Measurements from ENCODE around the gene OBSCN.

OBSCN gene

GRCh38 chr1:228408869-228409805, 201.3 kb downstream of the OBSCN start:
- in situ Hi-C loops (cut with MboI; ENCODE audit: low sequenced_read_pairs), result no loop called here

GRCh38 chr1:228410015-228410414, 202.2 kb downstream of the OBSCN start:
- in situ Hi-C loops (cut with MboI; ENCODE audit: low sequenced_read_pairs), result no loop called here

GRCh38 chr1:228410671-228411070, 202.8 kb downstream of the OBSCN start:
- in situ Hi-C loops (cut with MboI; ENCODE audit: low sequenced_read_pairs), result no loop called here

- in situ Hi-C loops (cut with MboI; ENCODE audit: low sequenced_read_pairs), result no loop called here
These were observed 203.3 kb downstream of the OBSCN start for GRCh38 chr1:228411121-228411520.

- in situ Hi-C loops (cut with MboI; ENCODE audit: low sequenced_read_pairs), result no loop called here
These were observed 203.9 kb downstream of the OBSCN start for GRCh38 chr1:228411548-228412430.

GRCh38 chr1:228413241-228414010, 205.6 kb downstream of the OBSCN start:
- in situ Hi-C loops (cut with MboI; ENCODE audit: low sequenced_read_pairs), result no loop called here

- in situ Hi-C loops (cut with MboI; ENCODE audit: low sequenced_read_pairs), result no loop called here
These were observed 206.8 kb downstream of the OBSCN start for GRCh38 chr1:228414511-228415211.

- in situ Hi-C loops (cut with MboI; ENCODE audit: low sequenced_read_pairs), result no loop called here
These were observed 207.4 kb downstream of the OBSCN start for GRCh38 chr1:228415221-228415620.

GRCh38 chr1:228415853-228416216, 208.0 kb downstream of the OBSCN start:
- in situ Hi-C loops (cut with MboI; ENCODE audit: low sequenced_read_pairs), result no loop called here

GRCh38 chr1:228416217-228416933, 208.5 kb downstream of the OBSCN start, which contains the start of gene TRIM17:
Gene TRIM17, minus strand, starts transcription at chr1:228416861. Its CDS starts 1,789 bp downstream, at chr1:228415072.
- in situ Hi-C loops (cut with MboI; ENCODE audit: low sequenced_read_pairs), result no loop called here

- in situ Hi-C loops (cut with MboI; ENCODE audit: low sequenced_read_pairs), result no loop called here
These were observed 209.2 kb downstream of the OBSCN start for GRCh38 chr1:228417061-228417460.

GRCh38 chr1:228417483-228418203, 209.8 kb downstream of the OBSCN start:
- in situ Hi-C loops (cut with MboI; ENCODE audit: low sequenced_read_pairs), result no loop called here

- in situ Hi-C loops (cut with MboI; ENCODE audit: low sequenced_read_pairs), result no loop called here
These were observed 213.4 kb downstream of the OBSCN start for GRCh38 chr1:228420968-228421826.

GRCh38 chr1:228423404-228424053, 215.7 kb downstream of the OBSCN start:
- in situ Hi-C loops (cut with MboI; ENCODE audit: low sequenced_read_pairs), result no loop called here

GRCh38 chr1:228424685-228425660, 217.1 kb downstream of the OBSCN start:
- in situ Hi-C loops (cut with MboI; ENCODE audit: low sequenced_read_pairs), result no loop called here

GRCh38 chr1:228426518-228427175, 218.8 kb downstream of the OBSCN start:
- in situ Hi-C loops (cut with MboI; ENCODE audit: low sequenced_read_pairs), result no loop called here
